Activated naive CD4-positive, alpha-beta T cell treated with anti-CD3 and anti-CD28 coated beads, Interleukin-2, amount 10 ng/mL, durations not matched to agents 7 days and 5 days (primary cell): ENCODE data around the gene DLG2.
"Not testable (repeated sequence)": the region's sequence is repeated elsewhere in the genome, so short reads cannot be mapped to it uniquely, and the experiment has no call there.

Source experiments
- CTCF ChIA-PET: fragments of 350-600 bp; sonication (Branson Sonifier 250); formaldehyde crosslinking; loops from one replicate; lab custom pipeline; 2021; ENCODE audit warnings: antibody characterized with exemption; lab: Charles Lee
- DNase-seq: peaks from one replicate; pipeline ENCODE4 v3.0.0-alpha.2; 2020
- H3K27ac Mint-ChIP-seq: one replicate; pipeline ENCODE4 v1.8.0; 2021; ENCODE audit warnings: mild to moderate bottlenecking, moderate library complexity, mixed read lengths
- H3K27me3 Mint-ChIP-seq: one replicate; pipeline ENCODE4 v1.8.0; 2021; ENCODE audit warnings: mild to moderate bottlenecking, mixed read lengths
- H3K36me3 Mint-ChIP-seq: one replicate; pipeline ENCODE4 v1.8.0; 2021; ENCODE audit warnings: mixed read lengths
- H3K4me1 Mint-ChIP-seq: one replicate; pipeline ENCODE4 v1.8.0; 2021; ENCODE audit warnings: mixed read lengths
- H3K4me3 Mint-ChIP-seq: one replicate; pipeline ENCODE4 v1.8.0; 2021; ENCODE audit warnings: mild to moderate bottlenecking, moderate library complexity, mixed read lengths
- H3K9me3 Mint-ChIP-seq: one replicate; pipeline ENCODE4 v1.8.0; 2021; ENCODE audit warnings: mixed read lengths

The DLG2 gene

DNA sequence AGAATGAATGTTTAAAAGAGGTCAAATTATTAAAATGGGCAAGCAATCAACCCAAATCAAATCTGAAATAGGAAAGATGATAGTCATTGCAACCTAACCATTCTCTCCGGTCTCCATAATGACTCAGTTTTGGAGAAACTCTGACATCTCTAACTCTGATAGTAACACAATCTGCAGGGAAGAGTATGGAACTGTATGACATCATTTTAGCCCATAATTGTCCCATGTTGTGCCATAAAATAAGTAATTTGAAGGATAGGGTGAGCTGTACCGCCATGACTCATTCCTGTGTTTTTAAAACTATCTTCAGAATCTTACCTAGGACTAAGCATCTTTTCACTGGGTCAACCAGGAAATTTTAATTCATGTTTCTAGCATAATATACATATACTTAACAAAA, 350.8 kb downstream of the DLG2 start:
- H3K36me3 Mint-ChIP-seq = no peaks in the 10 kb centered on the region
- H3K27ac Mint-ChIP-seq = no peak overlapping the region
- CTCF ChIA-PET = no interaction called here
- peaks cover 7% of the 10 kb centered on the region for H3K9me3 Mint-ChIP-seq
- DNase-seq = no peak
- no peak overlapping the region for H3K4me3 Mint-ChIP-seq
- no peaks in the 10 kb centered on the region for H3K27me3 Mint-ChIP-seq
- H3K4me1 Mint-ChIP-seq = no peaks in the 10 kb centered on the region

DNA sequence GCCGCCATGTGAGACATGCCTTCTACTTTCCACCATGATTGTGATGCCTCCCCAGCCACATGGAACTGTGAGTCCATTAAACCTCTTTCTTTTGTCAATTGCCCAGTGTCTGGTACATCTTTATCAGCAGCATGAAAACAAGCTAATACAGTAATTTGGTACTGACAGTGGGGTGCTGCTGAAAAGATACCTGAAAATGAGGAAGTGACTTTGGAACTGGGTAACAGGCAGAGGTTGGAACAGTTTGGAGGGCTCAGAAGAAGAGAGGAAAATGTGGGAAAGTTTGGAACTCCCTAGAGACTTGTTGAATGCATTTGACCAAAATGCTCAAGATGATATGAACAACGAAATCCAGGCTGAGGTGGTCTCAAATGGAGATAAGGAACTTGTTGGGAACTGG, 356.8 kb downstream of the DLG2 start:
- H3K27ac Mint-ChIP-seq, H3K4me1 Mint-ChIP-seq, H3K27me3 Mint-ChIP-seq, H3K4me3 Mint-ChIP-seq, H3K9me3 Mint-ChIP-seq, CTCF ChIA-PET, DNase-seq, H3K36me3 Mint-ChIP-seq: not testable (repeated sequence)

DNA sequence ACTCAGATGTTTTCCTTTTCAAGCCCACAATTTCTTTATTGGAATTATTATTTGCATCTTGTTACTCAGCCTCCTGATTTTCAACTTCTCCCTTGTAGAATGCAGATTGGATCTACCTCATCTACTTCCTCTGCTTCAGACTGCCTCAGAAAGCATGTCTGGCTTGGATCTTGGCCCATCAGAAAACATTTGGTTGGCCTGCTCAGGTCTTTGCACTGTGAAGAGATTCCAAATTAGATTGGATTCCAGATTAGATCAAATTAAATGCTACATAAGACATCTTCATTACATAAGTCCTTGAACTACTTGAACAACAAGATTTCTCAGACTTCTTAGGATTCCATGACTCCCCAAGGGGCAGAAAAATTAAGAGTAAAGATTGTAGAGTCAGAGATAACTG, 358.0 kb downstream of the DLG2 start:
- H3K9me3 Mint-ChIP-seq = peaks cover 7% of the 10 kb centered on the region
- H3K27me3 Mint-ChIP-seq = no peaks in the 10 kb centered on the region
- H3K4me1 Mint-ChIP-seq = no peaks in the 10 kb centered on the region
- H3K36me3 Mint-ChIP-seq = no peaks in the 10 kb centered on the region
- no peak overlapping the region for H3K4me3 Mint-ChIP-seq
- CTCF ChIA-PET = no interaction called here
- DNase-seq = no peak
- no peak overlapping the region for H3K27ac Mint-ChIP-seq

DNA sequence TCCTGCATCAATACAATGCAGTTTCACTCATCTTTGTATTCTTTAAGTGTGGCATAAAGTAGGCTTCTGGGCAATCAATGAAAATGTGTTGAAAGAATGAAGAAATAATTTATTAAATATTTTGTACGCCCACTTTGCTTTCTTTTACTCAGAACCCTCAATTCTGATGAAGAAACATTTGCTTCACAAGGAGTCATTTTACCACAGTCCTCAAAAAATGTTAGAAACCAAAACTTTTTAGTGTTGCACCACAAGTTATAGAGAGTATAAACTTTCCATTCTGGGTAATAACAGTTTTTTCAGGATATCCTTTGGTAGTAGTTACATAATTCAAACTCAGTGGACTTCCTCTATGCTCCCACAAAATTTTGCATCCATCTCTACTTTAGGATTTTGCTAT, 360.5 kb downstream of the DLG2 start:
- Mint-ChIP-seq H3K9me3 (no peaks in the 10 kb centered on the region), H3K36me3 (no peaks in the 10 kb centered on the region), H3K27ac (no peak overlapping the region), H3K27me3 (no peaks in the 10 kb centered on the region), H3K4me1 (no peaks in the 10 kb centered on the region), H3K4me3 (no peak overlapping the region)
- no peak for DNase-seq
- CTCF ChIA-PET = no interaction called here

DNA sequence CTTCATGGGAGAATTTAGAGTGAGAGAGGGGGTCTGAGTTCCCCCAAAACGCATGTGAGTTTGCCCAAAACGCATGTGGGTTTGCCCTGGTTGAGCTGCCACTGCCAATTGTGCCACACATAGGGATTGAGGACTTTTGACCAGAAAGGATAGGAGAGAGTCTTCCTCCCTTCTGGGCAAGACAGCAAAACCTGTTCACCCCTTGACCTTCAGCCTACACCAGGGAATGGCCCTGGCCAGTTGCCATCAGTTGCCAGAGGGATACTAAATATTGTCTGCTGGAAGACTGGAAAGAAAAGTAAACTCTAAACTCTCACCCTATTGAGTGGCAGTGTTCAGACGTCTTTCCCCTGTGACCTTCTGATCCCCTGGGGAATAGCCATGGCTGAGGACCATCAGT, 363.8 kb downstream of the DLG2 start:
- H3K27ac Mint-ChIP-seq = no peak overlapping the region
- no peaks in the 10 kb centered on the region for H3K4me1 Mint-ChIP-seq
- H3K36me3 Mint-ChIP-seq = no peaks in the 10 kb centered on the region
- no peak for DNase-seq
- CTCF ChIA-PET = no interaction called here
- H3K27me3 Mint-ChIP-seq = no peaks in the 10 kb centered on the region
- no peaks in the 10 kb centered on the region for H3K9me3 Mint-ChIP-seq
- H3K4me3 Mint-ChIP-seq = no peak overlapping the region

DNA sequence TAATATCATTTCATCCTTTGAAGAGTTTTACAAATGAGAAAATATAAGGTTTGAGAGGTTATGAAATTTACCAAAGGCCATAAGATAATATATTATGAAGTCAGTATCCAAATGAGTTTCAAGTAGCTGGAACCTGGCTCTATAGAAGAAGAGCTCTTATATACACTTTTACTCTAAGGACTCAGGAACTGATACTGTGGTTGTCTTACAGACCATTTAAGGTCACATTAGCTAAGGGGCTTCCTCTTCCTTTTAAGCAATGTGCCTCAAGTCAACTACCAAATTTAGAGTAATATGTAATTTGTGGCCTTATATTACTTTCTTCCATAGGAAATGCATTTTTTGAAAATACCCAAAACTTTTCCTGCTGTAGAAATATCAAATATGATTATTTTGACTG, 369.3 kb downstream of the DLG2 start:
- CTCF ChIA-PET = no interaction called here
- no peaks in the 10 kb centered on the region for H3K27me3 Mint-ChIP-seq
- DNase-seq = no peak
- no peaks in the 10 kb centered on the region for H3K4me1 Mint-ChIP-seq
- H3K4me3 Mint-ChIP-seq = no peak overlapping the region
- peaks cover 1% of the 10 kb centered on the region for H3K9me3 Mint-ChIP-seq
- no peak overlapping the region for H3K27ac Mint-ChIP-seq
- no peaks in the 10 kb centered on the region for H3K36me3 Mint-ChIP-seq

DNA sequence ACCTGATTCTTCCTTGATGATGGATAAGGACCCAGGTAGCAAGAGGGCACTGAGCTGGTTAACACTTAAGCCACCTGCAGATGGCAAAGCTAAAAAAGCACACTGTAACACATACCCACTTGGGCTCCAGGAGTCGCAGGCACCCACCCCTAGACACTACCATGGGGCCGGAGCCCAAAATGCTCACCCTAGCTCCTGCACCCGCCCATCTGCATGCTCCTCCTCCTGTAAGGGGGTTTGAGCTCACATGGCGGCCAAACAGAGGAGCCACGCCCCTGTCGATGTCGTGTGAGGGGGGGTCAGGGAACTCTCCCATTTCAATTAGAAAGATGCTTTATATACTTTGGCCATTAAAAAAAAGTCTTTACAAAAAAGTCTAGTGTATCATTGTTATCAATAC, 370.7 kb downstream of the DLG2 start:
- DNase-seq = no peak
- H3K27ac Mint-ChIP-seq = no peak overlapping the region
- CTCF ChIA-PET = no interaction called here
- no peak overlapping the region for H3K4me3 Mint-ChIP-seq
- H3K36me3 Mint-ChIP-seq = no peaks in the 10 kb centered on the region
- no peaks in the 10 kb centered on the region for H3K4me1 Mint-ChIP-seq
- H3K27me3 Mint-ChIP-seq = no peaks in the 10 kb centered on the region
- H3K9me3 Mint-ChIP-seq = peaks cover 1% of the 10 kb centered on the region

DNA sequence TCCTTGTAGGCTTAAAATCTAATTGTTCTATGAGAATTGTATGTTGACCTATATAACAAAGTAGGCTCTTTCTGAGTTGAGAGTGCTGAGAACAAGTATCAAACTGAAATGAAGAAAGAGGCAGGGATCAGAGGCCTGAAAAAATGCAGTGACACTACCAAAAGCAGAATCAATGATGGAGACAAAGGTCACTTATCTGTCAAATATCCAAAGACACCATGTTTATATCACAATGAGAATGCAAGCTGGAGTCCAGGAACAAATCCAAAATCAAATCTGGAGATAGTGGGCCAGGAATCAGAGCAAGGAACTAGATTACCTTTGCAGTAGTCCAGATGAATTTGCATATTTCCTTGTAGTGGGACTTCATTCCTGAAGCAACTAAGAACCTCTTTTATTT, 377.7 kb downstream of the DLG2 start:
- no peak for DNase-seq
- H3K36me3 Mint-ChIP-seq = no peaks in the 10 kb centered on the region
- no peak overlapping the region for H3K27ac Mint-ChIP-seq
- no peaks in the 10 kb centered on the region for H3K27me3 Mint-ChIP-seq
- H3K9me3 Mint-ChIP-seq = peaks cover 1% of the 10 kb centered on the region
- no peak overlapping the region for H3K4me3 Mint-ChIP-seq
- no peaks in the 10 kb centered on the region for H3K4me1 Mint-ChIP-seq
- CTCF ChIA-PET = no interaction called here

DNA sequence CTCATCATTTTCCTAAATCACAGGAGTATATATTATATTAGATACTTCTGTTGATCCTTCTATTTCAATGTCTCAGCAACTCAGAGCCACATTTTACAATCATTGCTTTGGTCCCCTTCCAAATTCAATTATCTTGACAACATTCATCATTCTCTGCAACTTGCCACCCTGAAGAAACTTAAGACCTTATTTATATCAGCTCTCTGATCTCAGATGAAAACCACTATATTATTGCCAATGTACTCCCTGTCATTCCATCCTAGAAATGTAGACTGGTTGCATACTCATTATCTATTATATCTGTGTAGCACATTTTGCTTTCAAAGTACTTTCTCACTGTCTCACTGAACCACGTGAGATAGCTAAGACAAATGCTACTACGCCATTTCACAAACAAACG, 379.3 kb downstream of the DLG2 start:
- CTCF ChIA-PET = no interaction called here
- H3K27me3 Mint-ChIP-seq = no peaks in the 10 kb centered on the region
- no peaks in the 10 kb centered on the region for H3K36me3 Mint-ChIP-seq
- no peak overlapping the region for H3K27ac Mint-ChIP-seq
- no peak overlapping the region for H3K4me3 Mint-ChIP-seq
- DNase-seq = no peak
- no peaks in the 10 kb centered on the region for H3K4me1 Mint-ChIP-seq
- H3K9me3 Mint-ChIP-seq = no peaks in the 10 kb centered on the region

DNA sequence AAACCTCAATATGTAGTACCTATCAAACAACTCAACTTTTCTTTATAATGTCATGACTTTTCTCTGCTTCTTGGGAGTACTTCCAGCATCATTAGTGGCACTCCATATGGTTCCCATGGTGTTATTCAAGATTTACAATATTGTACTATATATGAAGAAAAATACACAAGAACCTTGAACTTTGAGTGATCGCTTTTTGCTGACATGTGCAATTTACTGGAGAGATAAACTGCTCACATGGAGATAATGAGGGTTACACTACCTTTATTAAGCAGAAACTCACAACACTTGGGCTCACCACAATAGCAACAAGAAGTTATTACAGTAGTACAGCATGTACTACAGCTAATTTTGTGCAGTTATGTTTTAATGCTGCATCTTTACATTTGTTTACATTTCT, 388.2 kb downstream of the DLG2 start:
- CTCF ChIA-PET = no interaction called here
- Mint-ChIP-seq H3K27me3 (no peaks in the 10 kb centered on the region), H3K27ac (no peak overlapping the region), H3K9me3 (peaks cover 2% of the 10 kb centered on the region), H3K4me1 (no peaks in the 10 kb centered on the region), H3K36me3 (no peaks in the 10 kb centered on the region), H3K4me3 (no peak overlapping the region)
- no peak for DNase-seq

DNA sequence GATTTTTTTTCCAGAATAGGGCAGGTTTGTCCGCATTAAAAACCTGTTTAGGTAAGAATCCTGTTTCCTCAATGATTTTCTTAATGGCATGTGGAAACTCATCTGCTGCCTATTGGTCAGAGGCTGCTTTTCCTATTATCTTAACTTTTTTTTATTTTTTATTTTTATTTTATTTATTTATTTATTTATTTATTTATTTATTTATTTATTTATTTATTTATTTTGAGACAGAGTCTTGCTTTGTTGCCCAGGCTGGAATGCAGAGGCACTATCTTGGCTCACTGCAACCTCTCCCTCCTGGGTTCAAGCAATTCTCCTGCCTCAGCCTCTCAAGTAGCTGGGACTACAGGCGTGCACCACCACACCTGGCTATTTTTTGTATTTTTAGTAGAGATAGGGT, 389.1 kb downstream of the DLG2 start:
- DNase-seq, H3K36me3 Mint-ChIP-seq, H3K9me3 Mint-ChIP-seq, H3K4me1 Mint-ChIP-seq, H3K27ac Mint-ChIP-seq, H3K27me3 Mint-ChIP-seq, H3K4me3 Mint-ChIP-seq, CTCF ChIA-PET: not testable (repeated sequence)

DNA sequence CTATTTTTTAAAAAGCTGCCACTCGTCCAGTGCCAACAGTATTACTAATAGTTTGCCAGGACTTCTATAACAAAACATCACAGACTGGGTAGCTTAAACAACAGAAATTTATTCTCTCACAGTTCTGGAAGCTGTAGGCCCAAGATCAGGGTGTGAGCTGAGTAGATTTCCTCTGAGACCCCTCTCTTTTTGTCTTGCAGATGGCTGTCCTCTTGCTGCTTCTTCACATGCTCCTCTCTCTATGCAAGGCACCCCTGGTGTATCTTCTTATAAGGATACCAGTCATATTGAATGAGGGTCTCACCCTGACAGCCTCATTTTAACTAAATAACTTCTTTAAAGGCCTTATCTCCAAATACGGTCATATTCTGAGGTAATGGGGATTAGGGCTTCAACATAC, 390.9 kb downstream of the DLG2 start:
- Mint-ChIP-seq H3K4me1 (no peaks in the 10 kb centered on the region), H3K4me3 (no peak overlapping the region), H3K27me3 (no peaks in the 10 kb centered on the region), H3K36me3 (no peaks in the 10 kb centered on the region), H3K9me3 (peaks cover 2% of the 10 kb centered on the region), H3K27ac (no peak overlapping the region)
- CTCF ChIA-PET = no interaction called here
- no peak for DNase-seq

DNA sequence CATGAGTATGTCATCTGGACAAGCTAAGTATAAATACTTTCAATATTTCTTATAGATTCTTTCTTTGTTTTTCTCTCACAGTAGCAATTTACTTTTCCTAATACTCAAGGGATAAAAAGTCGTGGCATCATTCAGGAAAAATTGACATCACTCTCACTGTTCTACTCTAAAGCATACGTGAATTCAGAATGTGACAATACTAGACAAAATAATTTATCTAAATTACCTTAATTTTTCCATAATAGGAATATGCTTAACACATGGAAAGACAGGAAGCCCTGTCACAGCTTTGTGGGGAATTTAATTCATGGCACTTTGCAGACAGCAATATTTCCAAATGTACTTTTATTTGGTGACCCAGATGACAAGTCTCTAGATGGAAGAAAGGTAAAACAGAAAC, 394.6 kb downstream of the DLG2 start:
- H3K36me3 Mint-ChIP-seq = no peaks in the 10 kb centered on the region
- no peak for DNase-seq
- CTCF ChIA-PET = no interaction called here
- H3K27me3 Mint-ChIP-seq = no peaks in the 10 kb centered on the region
- no peaks in the 10 kb centered on the region for H3K4me1 Mint-ChIP-seq
- no peak overlapping the region for H3K27ac Mint-ChIP-seq
- no peak overlapping the region for H3K4me3 Mint-ChIP-seq
- peaks cover 2% of the 10 kb centered on the region for H3K9me3 Mint-ChIP-seq

DNA sequence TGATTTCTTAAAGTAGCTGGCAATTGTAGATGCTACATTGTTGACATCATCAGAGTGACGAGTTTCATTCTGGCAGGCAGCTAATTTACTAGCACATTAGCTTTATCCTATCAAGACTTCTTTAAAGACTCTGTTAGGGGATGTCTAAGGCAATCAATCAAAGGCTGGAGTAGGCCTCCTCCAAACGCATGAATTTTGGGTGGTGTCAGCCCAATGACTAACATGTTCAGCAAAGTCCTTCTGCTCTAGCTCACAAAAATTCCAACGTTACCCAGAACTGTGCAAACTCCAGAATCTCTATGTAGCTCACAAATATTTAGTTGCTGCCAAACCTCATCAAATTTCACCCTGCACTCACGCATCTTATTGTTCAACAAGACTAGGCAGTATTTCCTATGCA, 395.6 kb downstream of the DLG2 start:
- Mint-ChIP-seq H3K36me3 (no peaks in the 10 kb centered on the region), H3K27ac (no peak overlapping the region), H3K4me1 (no peaks in the 10 kb centered on the region), H3K27me3 (no peaks in the 10 kb centered on the region), H3K4me3 (no peak overlapping the region), H3K9me3 (peaks cover 2% of the 10 kb centered on the region)
- CTCF ChIA-PET = no interaction called here
- DNase-seq = no peak

DNA sequence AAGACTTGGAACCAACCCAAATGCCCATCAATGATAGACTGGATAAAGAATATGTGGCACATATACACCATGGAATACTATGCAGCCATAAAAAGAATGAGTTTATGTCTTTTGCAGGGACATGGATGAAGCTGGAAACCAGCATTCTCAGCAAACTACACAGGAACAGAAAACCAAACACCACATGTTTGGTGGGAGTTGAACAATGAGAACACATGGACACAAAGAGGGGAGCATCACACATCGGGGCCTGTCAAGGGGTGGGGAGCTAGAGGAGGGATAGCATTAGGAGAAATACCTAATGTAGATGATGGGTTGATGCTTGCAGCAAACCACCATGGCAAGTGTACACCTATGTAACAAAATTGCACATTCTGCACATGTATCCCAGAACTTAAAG, 397.4 kb downstream of the DLG2 start:
- H3K27ac Mint-ChIP-seq, H3K27me3 Mint-ChIP-seq, H3K4me3 Mint-ChIP-seq, DNase-seq, H3K36me3 Mint-ChIP-seq, H3K4me1 Mint-ChIP-seq, H3K9me3 Mint-ChIP-seq, CTCF ChIA-PET: not testable (repeated sequence)

DNA sequence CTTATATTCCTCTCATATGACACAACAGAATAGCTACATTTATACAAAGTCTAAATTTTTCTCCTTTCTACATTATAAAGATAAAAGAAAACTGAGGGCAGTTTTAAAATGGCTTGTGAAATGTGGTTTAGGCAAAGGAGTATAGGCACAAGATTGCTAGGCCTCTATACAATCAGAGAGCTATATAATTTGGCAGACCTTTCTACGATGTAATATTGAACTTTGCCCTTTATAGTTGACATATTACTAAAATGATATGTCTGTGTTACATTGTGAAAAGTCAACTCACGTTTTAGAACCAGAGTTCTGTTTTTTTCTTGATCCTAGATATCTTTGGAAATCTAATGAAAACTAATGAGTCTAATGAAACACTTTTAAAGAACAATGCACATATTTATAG, 430.2 kb downstream of the DLG2 start:
- CTCF ChIA-PET = no interaction called here
- no peak overlapping the region for H3K27ac Mint-ChIP-seq
- DNase-seq = no peak
- no peaks in the 10 kb centered on the region for H3K27me3 Mint-ChIP-seq
- no peak overlapping the region for H3K4me3 Mint-ChIP-seq
- H3K36me3 Mint-ChIP-seq = no peaks in the 10 kb centered on the region
- no peaks in the 10 kb centered on the region for H3K4me1 Mint-ChIP-seq
- H3K9me3 Mint-ChIP-seq = peaks cover 14% of the 10 kb centered on the region
